Measurements from ENCODE around the gene ICOS. TPM values are rescaled to one million over a fixed set of nuclear protein-coding genes. Genes with fewer than 3 reads are reported as not detected.

ICOS gene
- total and polyA plus RNA-seq, 2 of the 4 experiments (the other 2 are of a cell fraction), result not detected

GRCh38 chr2:203951366-203951902, 14.9 kb downstream of the ICOS start:
- Histone ChIP-seq H2AK9ac (replicated peaks; ENCODE audit: low read depth, low read length, poor library complexity) (no peak overlapping the region), H2BK15ac (ENCODE audit: low read depth, low read length) (no peak overlapping the region), H4K5ac (ENCODE audit: low read depth, low read length) (no peak overlapping the region), H4K8ac (ENCODE audit: low read depth in 2 of 2, low read length in 2 of 2) (no peak overlapping the region), H2BK120ac (ENCODE audit: low read depth, low read length) (no peak overlapping the region), H2BK5ac (ENCODE audit: low read depth, low read length, poor library complexity, severe bottlenecking) (no peak overlapping the region), H3K79me1 (ENCODE audit: low read depth in 1 of 2, low read length in 2 of 2) (no peaks in the 10 kb centered on the region), H3K4me2 (ENCODE audit: low read depth, low read length) (no peak overlapping the region), H3K4me1 (ENCODE audit: control insufficient read depth, insufficient read depth, low read length) (peaks cover 2% of the 10 kb centered on the region; the same call in 1 of the 2 replicates), H3K56ac (ENCODE audit: extremely low read depth, insufficient read depth, low read length) (no peak overlapping the region), H3K9ac (ENCODE audit: low read depth, low read length) (no peak overlapping the region), H3K27ac (ENCODE audit: insufficient read depth, low read length) (no peak overlapping the region), H4K91ac (ENCODE audit: insufficient read depth, low read depth, low read length) (no peak overlapping the region), H2BK20ac (ENCODE audit: low read depth, low read length) (no peak overlapping the region), H4K20me1 (ENCODE audit: insufficient read depth, low read length) (no peaks in the 10 kb centered on the region), H3K27me3 (ENCODE audit: control insufficient read depth, insufficient read depth, low read length) (peaks cover 4% of the 10 kb centered on the region), H3K9me3 (ENCODE audit: control insufficient read depth, insufficient read depth, low read length) (no peaks in the 10 kb centered on the region), H2AK5ac (ENCODE audit: low read depth, low read length) (no peak overlapping the region), H3K14ac (replicated peaks; ENCODE audit: low read depth, low read length) (no peak overlapping the region), H3K9me1 (ENCODE audit: insufficient read depth, low read length) (no peaks in the 10 kb centered on the region), H3K4ac (ENCODE audit: low read depth, low read length) (no peak overlapping the region), H2AFZ (replicated peaks; ENCODE audit: low read length, poor library complexity) (no peak overlapping the region), H3K23ac (ENCODE audit: low read depth, low read length) (no peak overlapping the region), H3K4me3 (ENCODE audit: insufficient read depth, low read depth, low read length) (no peak overlapping the region), H3K18ac (ENCODE audit: low read depth, low read length) (no peak overlapping the region), H3K36me3 (ENCODE audit: control insufficient read depth, insufficient read depth, low read length) (no peaks in the 10 kb centered on the region)
- in situ Hi-C loops (cut with MboI; ENCODE audit: low sequenced_read_pairs) (no loop called here), dilution Hi-C loops (cut with HindIII; ENCODE audit: low sequenced_read_pairs, unreplicated experiment) (no loop called here), intact Hi-C loops (cut with micrococcal nuclease) (no loop called here)
- BruUV-seq (replicated peaks), result no TSS peak
- 69% methylated on average over 7 of the region's 10 CpGs; no CpG with 5 or more reads in 1 of the 2 experiments for WGBS, 2 experiments (ENCODE audit: extremely low coverage in 2 of 2, insufficient read length in 1 of 2)
- TF ChIP-seq BHLHE40 (IDR thresholded peaks at IDR 0.05; ENCODE audit: low read depth, low read length) (no peak), SMC3 (IDR thresholded peaks at IDR 0.05; ENCODE audit: low read depth, low read length) (no peak), CHD1 (IDR thresholded peaks at IDR 0.05; ENCODE audit: low read depth, low read length) (no peak), USF2 (IDR thresholded peaks at IDR 0.05; ENCODE audit: low read depth, low read length) (no peak), MAFK (IDR thresholded peaks at IDR 0.05; ENCODE audit: low read depth, low read length) (no peak), RFX5 (IDR thresholded peaks at IDR 0.05; ENCODE audit: low read depth, low read length) (no peak), POLR2A (IDR thresholded peaks at IDR 0.05; ENCODE audit: low read depth, low read length) (no peak), CEBPB (IDR thresholded peaks at IDR 0.05; ENCODE audit: low read depth, low read length) (no peak), CTCF (conservative IDR thresholded peaks at IDR 0.05; ENCODE audit: low read depth, low read length) (no peak)
- POLR2A ChIA-PET (ENCODE audit: unreplicated experiment), result no interaction called here
- DNase-seq, result no peak
- CTCF ChIA-PET, result interaction anchor here (1.4 kb wide), 1 partner anchor 10 kb away, joined by 3 read pairs; no protein-coding TSS in a partner anchor
- ATAC-seq (ENCODE audit: low read depth), result no peak

All from IMR-90 (cell line).